HG02938 (cell line): ENCODE results near the gene DPH1.

Source experiments
- ATAC-seq: cut with Tn5 transposase; IDR thresholded peaks from one replicate; pipeline ENCODE4 v1.9.1; 2021; ENCODE audit warnings: mild to moderate bottlenecking, moderate library complexity; ENCODE audit not compliant: unreplicated experiment

Gene DPH1

GRCh38 chr17:2076087-2076984 lies 46.4 kb downstream of the DPH1 start:
- ATAC-seq: no peak

GRCh38 chr17:2077040-2077439 lies 47.1 kb downstream of the DPH1 start:
- ATAC-seq: no peak

GRCh38 chr17:2081564-2081963 lies 51.6 kb downstream of the DPH1 start:
- no peak for ATAC-seq

GRCh38 chr17:2082003-2082781 lies 52.2 kb downstream of the DPH1 start:
- ATAC-seq: no peak

- no peak for ATAC-seq
Observed at GRCh38 chr17:2083613-2084035, 53.7 kb downstream of the DPH1 start.

- no peak for ATAC-seq
Observed at GRCh38 chr17:2084036-2084765, 54.2 kb downstream of the DPH1 start.

GRCh38 chr17:2084766-2085647 lies 55.1 kb downstream of the DPH1 start:
- ATAC-seq: no peak

GRCh38 chr17:2085648-2085949 lies 55.6 kb downstream of the DPH1 start:
- ATAC-seq: no peak

- ATAC-seq: no peak
Observed at GRCh38 chr17:2086306-2086705, 56.4 kb downstream of the DPH1 start.

GRCh38 chr17:2087597-2088211 lies 57.8 kb downstream of the DPH1 start:
- ATAC-seq: peak; percentile 36

- peak; percentile 17 for ATAC-seq
Observed at GRCh38 chr17:2089021-2089422, 59.1 kb downstream of the DPH1 start.

- ATAC-seq: no peak
Observed at GRCh38 chr17:2090210-2090641, 60.3 kb downstream of the DPH1 start.

GRCh38 chr17:2090804-2091534 lies 61.0 kb downstream of the DPH1 start:
- no peak for ATAC-seq

GRCh38 chr17:2092253-2092652 lies 62.3 kb downstream of the DPH1 start:
- ATAC-seq: no peak

GRCh38 chr17:2093349-2093748 lies 63.4 kb downstream of the DPH1 start:
- ATAC-seq: no peak
